ENCODE measurements around the gene SGK1.

DNA sequence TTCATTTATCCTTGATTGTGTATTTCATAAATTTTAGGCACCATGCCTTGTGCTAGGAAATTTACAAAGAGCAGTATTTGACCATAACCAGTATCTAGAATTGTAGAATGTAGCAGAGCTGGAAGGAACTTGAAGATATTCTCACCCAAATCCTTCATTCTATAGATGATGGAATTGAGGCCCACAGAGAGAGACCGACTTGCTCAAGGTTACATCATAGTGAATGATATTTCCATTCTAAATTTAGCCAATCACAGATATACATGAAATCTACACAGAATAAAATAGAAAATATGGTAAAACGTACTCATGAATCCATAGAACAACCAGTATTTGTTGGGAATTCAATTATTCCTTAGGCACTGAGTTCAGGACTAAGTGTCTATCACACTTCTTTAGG is 10.9 kb upstream of the SGK1 start:
- TF ChIP-seq POLR2A (IDR thresholded peaks at IDR 0.05) (no peak), CTCF (IDR thresholded peaks at IDR 0.05) (no peak)
